Activated effector memory CD4-positive, alpha-beta T cell treated with anti-CD3 and anti-CD28 coated beads, Interleukin-2, amount 50 U/mL, for 16 hours (primary cell): ENCODE results near the gene SORBS2.

ENCODE experiments used
- DNase-seq: peaks from one replicate; pipeline ENCODE4 v3.0.0-alpha.2; 2020

The SORBS2 gene

DNA sequence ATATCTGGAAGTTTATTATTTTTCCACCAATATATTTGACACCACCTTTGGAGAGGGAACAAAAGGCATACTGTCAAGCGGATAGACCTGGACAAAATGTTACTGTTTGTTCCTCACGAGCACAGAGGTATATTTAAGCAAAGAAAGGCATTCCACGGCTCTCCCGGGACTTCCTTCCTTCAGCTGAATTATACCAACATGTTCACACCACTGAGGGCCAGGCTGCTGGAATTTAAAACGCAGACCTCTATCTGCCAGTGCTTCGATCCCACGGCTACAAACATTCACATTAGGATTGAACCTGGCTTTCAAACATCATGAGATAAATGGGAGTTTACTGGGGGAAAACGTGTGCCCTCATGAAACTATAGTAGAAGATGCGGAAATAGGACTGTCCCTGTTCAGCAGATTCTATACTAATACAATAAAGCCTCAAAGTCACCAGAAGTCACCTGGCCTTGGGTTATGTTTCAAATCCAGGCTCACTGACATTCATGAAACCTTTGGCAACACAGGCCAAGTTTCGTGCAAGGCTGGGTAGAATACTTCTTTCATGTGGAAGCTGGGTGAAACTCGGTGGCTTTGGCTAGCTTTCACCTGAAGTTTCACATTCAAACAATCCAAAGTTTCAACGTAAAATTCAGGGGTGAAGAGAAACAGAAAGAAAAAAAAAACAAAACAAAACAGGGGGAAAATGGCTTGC is 39.5 kb downstream of the SORBS2 start:
- no peak for DNase-seq

DNA sequence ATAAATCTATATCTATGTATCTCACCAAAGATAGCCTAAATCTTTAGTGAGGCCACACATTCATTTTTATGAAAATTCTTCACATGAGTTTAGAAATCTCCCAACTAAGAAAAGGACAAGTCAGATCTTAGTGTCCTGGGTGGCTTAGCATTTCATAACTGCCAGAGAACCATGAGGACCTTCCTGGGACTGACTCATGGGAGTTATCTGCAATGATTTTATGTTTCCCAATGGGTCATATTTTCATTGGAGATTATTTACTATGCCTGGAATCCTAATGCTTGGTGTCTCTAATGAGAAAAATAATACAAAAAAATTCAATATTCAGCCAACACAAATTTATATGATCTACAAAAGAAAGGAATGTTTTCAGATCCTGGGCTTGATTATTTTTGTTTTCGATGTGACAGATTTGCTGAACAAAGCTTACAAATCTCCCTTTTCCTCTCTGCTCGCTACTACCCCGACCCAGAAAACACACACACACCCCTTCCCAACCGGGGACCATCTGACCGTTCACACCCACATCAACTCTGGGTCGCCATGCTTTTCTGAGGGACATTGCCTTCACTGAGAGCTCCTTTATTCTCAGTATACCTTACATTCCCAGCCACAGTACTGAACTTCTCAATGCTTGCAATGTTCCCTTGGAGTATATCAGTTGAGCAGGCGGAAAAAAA is 40.1 kb downstream of the SORBS2 start:
- no peak for DNase-seq

DNA sequence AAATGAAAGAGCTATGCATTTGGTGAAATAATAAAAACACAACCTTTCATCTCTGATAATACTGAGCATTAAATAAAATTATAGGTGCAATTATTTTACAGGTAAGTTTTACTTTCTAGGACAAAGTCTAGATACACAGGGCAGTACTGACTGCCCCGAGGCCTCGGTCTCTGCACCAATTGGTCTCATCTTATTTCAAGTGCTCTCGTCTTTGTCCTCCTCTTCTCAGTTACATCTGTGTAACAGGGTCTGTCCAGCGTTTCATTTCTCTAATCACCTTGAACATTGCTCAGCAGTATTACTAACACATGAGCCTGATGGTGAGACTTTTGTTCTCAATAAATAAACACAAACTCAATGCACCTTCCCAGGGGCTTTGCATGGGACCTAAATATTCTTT is 44.5 kb downstream of the SORBS2 start:
- no peak for DNase-seq

DNA sequence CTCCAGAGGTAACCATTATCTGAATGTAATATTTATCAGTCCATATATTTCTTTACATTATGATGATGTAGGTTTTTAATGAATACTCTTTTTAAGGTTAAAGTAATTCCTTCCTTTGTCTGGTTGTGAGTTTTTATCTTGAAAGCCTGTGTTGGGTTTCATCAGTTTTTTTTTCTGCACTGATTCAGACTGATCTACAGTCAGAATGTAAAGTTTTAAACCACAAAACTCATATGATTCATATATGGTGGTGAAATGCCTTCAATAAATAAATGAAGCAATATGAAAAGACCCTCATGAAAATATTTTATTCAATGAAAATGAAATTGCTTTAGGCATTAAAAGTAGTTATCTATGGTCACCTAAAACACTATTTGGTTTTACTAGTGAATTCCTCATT is 47.1 kb downstream of the SORBS2 start:
- no peak for DNase-seq

DNA sequence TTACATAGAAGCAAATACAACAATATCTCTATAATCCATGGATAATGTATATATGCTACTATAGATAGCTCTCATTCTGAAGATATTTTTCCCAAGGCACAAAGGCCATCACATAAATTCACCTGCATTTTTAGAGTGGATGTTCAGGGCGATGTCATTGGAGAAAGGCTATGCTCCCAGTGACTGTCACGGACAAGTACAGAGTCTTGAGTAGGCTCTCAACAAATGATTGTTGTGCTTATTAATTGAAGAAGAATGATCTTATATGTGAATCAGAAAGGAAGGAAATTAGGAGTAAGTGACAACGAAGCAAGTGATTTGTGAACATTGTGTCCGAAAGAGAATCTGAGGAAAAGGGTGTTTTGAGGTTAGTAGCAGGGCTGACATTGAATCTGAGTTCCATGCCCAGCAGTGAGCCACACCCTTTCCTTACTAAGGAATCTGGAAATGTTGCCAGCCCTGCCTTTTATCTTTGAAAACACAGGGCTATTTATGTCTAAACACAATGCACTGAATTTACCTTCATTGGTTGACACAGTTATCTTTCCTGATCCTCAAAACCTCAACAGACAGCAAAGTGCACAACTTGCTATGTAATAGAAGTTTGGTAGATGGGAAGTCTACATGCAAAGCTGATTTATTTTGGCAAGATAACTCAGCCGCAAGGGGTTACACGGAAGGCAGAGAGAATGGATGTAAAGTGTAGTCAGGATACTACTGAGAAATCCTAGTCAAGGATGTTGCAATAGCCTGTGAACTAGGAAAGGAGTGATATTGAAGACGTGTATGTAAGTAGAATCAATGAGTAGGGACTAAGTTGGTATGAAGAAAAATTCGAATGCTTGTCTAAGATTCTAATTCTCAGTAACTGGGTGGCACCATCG is 50.4 kb downstream of the SORBS2 start:
- no peak for DNase-seq

DNA sequence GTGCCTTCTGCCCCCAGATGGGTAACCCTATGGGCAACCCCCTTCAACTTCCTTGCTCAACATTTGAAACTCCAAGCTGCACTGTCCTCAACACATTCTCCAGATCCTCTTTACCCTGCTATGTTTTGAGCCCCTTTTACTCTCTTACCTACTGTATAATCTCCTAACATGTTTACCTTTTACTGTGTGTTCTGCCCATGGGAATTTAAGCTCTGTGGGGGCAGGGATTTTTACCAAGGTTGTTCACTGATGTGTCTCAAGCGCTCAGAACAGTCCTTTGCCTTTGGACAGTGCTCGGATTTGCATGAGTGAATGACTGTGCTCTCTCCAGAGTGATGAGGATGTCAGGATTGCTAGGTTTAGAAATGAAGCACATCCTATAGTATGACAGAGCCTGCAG is 53.2 kb downstream of the SORBS2 start:
- DNase-seq, result no peak

DNA sequence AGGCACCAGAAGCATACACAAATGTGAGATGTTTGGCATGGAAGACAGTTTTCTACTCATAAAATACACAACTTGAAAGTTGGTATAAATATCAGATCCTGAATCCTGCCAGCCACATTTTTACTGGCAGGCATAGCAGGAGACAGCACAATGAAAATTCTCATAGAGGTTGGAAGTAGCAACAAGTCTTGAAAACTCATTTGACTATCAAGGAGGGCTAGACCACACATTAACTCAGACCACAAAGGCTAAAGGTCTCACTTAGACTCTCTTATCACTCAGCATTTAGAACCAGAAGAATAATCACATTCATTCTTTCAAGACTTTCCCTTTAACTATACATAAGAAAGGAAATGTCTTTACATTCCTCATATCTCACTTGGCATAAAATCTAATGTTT is 56.5 kb downstream of the SORBS2 start:
- DNase-seq, result no peak

DNA sequence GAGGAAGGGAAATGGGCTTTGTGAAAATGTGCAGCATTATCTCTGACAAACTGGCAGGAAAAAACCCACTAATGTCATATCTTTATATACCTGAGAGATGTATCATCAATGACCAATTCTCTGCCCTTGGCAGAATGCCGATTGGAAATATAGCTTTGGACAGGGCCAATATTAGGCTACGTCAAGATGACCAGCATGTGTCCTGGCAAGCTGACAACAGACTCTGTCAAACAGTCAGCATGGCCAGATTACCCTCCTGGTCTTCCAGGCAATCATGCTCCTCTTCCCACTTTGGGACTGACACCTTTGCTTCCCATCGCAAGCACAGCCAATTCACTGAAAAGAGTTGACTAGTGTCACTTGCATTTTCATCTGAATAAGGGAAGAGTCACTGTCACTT is 57.0 kb downstream of the SORBS2 start:
- no peak for DNase-seq

DNA sequence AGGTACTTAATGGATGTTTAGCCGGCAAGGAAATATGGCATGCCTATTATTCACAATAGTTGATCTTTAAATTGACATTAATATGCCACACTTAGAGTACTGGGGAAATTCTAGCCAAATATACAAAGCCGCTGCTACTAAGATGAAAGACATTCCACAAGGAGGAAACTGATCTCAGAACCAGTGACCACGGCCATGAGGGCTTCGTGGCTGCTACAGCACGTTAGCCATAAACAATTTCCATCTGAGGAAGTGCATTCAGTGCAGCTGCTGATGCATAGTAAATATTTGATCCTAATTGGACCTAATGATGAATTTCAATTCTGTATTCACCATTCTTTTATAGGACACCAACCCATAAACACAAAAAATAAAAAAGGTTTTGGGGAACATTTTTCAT is 59.1 kb downstream of the SORBS2 start:
- DNase-seq, result no peak

DNA sequence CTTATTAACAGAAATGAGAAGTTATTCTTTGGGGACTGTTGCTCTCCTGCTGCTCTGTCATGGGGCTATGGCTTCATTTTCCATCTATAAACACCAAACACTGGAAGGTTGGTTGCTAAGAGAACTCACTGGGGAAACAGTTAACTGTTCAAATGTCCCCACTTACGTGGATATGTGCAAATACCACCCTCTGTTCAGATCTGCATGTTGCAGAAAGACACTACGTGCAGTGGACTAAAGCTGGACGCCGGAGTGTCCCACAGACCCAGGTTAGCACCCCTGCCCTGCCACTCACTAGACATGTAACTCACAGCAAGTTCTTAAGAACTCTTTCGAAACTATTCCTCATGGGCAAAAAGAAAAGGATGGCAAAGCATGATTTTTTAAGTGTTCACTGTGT is 62.1 kb downstream of the SORBS2 start:
- DNase-seq, result no peak

DNA sequence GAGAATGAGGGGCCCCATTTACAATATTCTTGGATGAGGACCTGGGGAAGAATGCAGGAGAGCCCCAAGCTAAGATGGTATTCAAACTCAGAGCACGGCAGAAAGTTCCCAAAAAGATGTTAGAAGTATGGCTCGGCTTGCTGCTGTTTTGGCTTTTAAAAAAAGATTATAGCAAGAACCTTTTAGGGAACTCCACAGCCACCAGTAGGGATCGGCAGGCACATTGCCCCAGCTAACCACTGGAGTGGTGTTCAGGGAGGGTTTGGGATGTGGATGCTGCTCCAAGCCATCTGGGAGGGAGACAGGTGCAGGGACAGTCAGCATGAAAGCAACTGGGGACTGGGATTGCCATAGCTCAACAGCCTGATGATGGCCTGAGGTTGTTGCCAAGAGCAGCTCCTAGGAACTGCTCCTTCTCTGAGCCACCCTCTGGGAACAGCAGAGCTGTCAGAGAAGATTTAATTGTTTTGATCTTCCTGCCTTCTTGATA is 63.0 kb downstream of the SORBS2 start:
- no peak for DNase-seq

DNA sequence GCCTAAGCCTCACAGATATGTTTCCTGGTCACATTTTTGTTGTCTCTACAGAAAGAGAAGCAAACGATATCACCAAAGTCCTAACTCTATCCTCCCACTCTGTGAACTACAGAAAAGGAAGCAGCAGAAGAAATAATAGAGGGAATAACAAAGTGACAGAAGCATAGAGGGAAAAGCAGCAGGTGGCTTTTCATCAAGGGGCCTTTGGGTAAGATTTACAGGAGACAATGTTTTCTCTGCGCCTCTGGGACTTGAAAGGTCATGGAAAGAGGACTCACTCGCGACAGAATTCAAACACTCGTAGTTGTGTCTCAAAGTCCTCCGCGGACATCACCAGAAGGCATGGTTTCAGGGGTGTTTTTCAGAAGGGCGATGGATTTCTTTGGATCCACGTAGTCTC is 66.1 kb downstream of the SORBS2 start:
- DNase-seq, result no peak

DNA sequence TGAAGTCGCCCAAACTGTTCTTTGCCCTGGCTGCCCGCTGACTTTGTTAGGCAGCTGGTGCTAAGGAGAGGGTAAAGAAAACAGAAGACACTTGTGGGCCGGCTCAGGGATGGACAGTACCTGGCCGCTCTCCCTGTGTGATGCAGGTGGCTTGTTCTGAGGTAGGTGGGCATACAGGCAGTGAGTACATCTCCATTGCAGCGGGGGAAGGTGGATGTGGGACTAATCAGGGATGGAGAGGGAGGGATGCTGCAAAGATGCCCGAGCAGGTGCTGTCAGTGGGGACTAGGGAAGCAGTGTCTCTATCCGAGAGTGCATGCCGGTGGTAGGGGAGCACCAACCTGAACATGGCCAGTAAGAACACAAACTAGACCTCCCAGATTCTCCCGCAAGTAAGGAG is 67.0 kb downstream of the SORBS2 start:
- DNase-seq, result no peak

DNA sequence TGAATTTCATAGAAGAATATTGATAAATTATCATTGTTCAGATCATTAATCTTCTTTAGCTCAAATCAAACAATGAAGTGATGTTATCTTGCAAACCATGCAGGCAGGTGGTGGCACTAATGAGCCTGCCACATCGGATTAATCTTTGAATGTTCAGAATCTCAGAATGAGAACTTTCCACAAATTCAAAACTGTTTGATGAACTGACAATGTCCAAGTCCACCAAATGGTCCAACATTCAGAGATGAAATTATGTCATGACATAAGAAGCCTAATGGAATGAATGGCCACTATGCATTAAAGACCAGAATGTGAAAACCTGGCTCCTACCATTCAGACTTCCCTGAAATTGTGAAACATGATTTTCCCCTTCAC is 67.5 kb downstream of the SORBS2 start:
- DNase-seq, result no peak

DNA sequence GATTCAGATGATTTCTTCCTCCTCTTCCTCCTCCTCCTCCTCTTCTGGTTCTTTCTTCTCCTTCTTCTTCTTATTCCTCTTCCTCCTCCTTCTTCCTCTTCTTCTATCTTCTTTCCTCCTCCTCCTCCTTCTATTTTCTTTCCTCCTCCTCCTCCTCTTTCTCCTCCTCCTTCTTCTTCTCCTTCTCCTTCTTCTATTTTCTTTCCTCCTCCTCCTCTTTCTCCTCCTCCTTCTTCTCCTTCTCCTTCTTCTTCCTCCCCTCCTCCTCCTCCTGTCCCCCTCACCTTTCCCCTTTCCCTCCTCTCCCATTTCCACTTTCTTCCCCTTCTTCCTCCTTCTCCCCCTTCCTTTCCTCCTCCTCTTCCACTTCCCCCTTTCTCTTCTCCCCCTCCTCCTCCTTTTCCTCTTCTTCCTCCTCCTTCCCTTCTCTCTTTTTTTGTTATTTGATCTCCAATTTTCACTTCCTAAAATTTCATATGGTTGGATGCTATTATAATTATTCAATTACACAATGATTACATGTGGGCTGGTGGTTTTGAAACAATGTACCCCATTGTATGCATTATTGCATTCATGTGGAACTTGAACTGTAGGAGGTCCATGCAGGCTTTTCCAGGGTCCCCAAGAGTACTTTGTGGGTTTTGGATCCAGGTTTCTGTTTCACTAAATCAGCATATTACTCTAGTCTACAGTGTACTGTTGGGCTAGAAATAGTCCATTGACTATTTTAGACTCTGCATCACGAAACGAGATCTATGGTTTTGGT is 68.1 kb downstream of the SORBS2 start:
- DNase-seq, result no peak

DNA sequence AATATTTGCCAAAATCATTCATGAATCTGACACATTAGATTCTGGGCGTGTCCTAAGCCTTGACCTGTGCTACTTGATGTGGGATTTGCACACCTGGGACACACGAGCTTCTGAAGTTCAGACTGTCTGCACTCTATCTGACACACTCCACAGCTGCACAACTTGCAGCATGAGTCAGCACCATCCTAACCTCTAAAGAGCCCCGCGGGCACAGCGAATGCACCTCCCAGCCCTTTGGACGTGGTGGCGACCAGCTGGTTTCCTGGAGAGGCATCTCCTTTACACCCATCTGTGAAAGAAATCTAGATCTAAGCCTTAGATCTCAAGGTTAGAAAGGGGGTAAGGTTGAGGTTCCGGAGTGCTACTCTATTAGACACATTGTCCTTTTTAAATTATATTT is 69.2 kb downstream of the SORBS2 start:
- no peak for DNase-seq

DNA sequence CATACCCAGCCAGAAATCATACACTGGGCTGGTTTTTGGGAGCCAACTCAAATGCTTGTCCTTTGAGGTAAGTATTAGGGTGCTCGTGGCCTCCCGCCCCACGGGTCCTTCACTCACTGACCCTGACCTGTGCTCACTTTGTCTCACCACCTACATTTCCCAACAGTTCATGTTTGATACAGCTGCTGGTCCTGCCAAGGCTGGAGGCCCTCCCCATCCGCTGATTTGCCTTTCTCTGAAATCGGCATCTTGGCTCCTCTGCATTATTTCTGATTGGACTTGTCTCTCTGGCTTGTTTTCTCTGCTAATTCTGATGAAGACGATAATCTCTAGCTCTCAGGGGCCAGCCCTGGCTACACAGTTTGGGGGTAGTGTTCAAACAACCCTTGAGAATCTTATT is 70.2 kb downstream of the SORBS2 start:
- DNase-seq, result no peak

DNA sequence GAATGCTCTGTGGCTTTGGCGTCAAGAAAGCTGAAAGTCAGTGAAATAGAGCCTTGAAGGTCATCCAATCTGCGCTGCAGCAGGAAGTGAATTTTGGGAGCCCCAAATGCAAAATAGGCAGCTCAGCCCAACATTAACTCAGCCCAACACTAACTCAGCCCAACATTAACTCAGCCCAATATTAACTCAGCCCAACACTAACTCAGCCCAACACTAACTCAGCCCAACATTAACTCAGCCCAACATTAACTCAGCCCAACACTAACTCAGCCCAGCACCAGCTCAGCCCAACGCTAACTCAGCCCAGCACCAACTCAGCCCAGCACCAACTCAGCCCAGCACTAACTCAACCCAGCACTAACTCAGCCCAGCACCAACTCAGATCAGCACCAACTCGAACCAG is 71.5 kb downstream of the SORBS2 start:
- DNase-seq, result no peak

DNA sequence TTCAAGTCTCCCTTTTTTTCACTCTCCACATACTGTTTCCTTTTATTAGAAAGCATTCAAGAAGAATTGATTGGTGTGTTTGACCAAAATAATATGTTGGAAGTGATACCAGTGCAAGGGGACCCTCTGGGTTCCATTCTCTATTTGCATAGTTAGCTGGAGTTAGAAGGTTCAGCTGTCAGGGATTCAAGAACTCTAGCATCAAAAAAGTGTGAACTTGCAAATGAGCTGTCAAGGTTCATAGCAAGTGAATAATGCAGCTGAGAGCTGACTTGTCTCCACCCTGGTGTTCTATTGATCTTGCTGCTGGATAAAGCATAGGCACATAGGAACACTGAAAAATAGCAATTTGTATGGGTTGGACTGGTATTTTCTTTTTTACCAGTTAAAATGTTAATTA is 73.2 kb downstream of the SORBS2 start:
- DNase-seq, result no peak

DNA sequence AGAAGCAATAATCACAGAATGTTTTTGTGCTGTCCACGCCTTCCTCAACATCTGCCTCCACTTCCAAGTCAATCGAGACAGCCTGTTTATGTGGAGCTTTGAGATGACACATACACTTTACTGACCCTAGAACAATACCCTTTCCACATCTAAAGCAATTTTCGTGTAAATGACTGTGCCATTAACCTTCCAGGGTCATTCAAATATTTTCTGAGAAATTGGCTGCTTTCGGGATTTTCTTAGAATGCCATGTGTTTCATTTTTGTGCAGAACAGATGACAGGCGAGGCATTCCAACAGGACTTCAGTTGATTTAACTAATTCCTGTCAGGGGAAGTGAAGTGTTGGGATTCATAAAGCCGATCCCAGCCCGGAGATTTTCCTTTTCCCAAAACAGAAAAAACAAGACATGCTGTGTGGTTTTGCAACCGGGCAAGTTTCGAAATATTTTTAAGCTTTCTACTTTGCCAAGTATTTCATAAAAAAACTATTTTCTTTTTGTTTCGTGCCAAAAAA is 73.9 kb downstream of the SORBS2 start:
- DNase-seq, result no peak

DNA sequence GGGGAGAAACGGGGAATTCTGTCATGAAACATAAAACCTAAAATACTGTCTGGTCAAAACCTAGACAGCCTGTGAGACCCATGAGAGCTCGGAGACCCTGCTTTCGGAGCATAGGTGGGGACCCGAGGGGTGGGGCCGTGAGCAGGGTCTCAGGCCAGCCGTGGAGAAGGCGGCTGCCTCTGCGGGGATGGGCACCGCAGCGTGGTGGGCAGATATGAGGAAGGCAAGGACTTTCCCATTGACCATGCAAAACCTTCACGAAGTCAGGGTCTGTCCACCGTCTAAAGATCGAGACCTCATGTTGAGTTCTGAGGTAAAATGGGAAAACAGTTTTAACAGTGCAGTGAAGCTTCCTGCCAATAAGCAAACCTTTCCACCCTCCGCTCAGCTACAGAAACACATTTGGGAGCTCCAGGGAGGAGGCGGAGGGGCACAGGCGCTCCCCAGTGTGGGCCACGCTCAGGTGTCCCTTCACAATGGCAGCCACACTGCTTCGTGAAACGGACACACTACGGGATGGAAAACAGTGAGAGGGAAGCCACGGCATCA is 74.4 kb downstream of the SORBS2 start:
- DNase-seq, result no peak

DNA sequence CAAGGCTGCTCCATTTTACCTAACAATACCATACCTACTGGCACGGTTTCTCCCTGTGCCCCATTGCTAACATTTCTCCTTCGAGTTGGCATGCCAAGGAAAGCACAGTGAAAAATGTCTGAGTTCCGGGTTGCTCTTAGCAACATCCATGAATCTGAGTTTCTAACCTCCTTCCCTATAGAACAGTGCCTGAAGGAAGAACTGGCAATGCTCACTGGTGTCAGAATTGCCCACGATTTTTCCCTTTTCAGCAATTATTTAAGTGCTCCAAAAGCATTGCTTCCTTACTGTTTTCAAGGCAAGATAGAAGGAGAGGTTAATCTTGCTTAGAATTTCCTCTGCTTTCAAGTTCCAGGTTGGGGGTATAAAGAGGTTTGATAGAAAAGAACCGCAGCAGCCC is 75.1 kb downstream of the SORBS2 start:
- no peak for DNase-seq
